ENCODE measurements around the gene MSRB1.
"Not testable (repeated sequence)": the region's sequence is repeated elsewhere in the genome, so short reads cannot be mapped to it uniquely, and the experiment has no call there.

The MSRB1 gene

GRCh38 chr16:1978476-1979120, 35.6 kb upstream of the MSRB1 start:
- DNase-seq (ENCODE audit: low read depth in 2 of 2): no peak

- no peak for DNase-seq (ENCODE audit: low read depth in 2 of 2)
These were observed 34.9 kb upstream of the MSRB1 start for GRCh38 chr16:1977875-1978268.

GRCh38 chr16:1976951-1977874, 34.2 kb upstream of the MSRB1 start:
- no peak for DNase-seq (ENCODE audit: low read depth in 2 of 2)

- no peak for DNase-seq (ENCODE audit: low read depth in 2 of 2)
These were observed 33.2 kb upstream of the MSRB1 start for GRCh38 chr16:1976216-1976520.

- no peak for DNase-seq (ENCODE audit: low read depth in 2 of 2)
These were observed 32.6 kb upstream of the MSRB1 start for GRCh38 chr16:1975432-1976215.

GRCh38 chr16:1974157-1975070, 31.4 kb upstream of the MSRB1 start:
- DNase-seq (ENCODE audit: low read depth in 2 of 2): no peak

GRCh38 chr16:1973461-1974156, 30.6 kb upstream of the MSRB1 start:
- no peak for DNase-seq (ENCODE audit: low read depth in 2 of 2)

- no peak for DNase-seq (ENCODE audit: low read depth in 2 of 2)
These were observed 29.5 kb upstream of the MSRB1 start for GRCh38 chr16:1972490-1972877.

GRCh38 chr16:1971796-1972489, 28.9 kb upstream of the MSRB1 start, which contains the start of gene TBL3:
TSS of gene TBL3 (plus strand) at chr16:1972053. CDS start at chr16:1972165, 112 bp downstream.
- peak; percentile 92 to 97 for DNase-seq (ENCODE audit: low read depth in 2 of 2)

- DNase-seq (ENCODE audit: low read depth in 2 of 2): no peak
These were observed 25.4 kb upstream of the MSRB1 start for GRCh38 chr16:1968146-1968953.

GRCh38 chr16:1966460-1966859, 23.5 kb upstream of the MSRB1 start, which contains the start of gene RNF151:
TSS of gene RNF151 (plus strand) at chr16:1966856. CDS start at chr16:1966882, 26 bp downstream.
- no peak for DNase-seq (ENCODE audit: low read depth in 2 of 2)

- no peak for DNase-seq (ENCODE audit: low read depth in 2 of 2)
These were observed 22.5 kb upstream of the MSRB1 start for GRCh38 chr16:1965396-1966001.

GRCh38 chr16:1964506-1965395, 21.8 kb upstream of the MSRB1 start, which contains the start of gene RPS2:
TSS of gene RPS2 (minus strand) at chr16:1964826. CDS start at chr16:1964625, 201 bp downstream.
- peak; percentile 95 to 97 for DNase-seq (ENCODE audit: low read depth in 2 of 2)

- DNase-seq (ENCODE audit: low read depth in 2 of 2): peak in 1 of 2 donors; percentile 29
These were observed 21.0 kb upstream of the MSRB1 start for GRCh38 chr16:1963806-1964505.

- DNase-seq (ENCODE audit: low read depth in 2 of 2): not testable (repeated sequence)
These were observed 19.5 kb upstream of the MSRB1 start for GRCh38 chr16:1962161-1963153.

GRCh38 chr16:1961651-1962067, 18.7 kb upstream of the MSRB1 start:
- no peak for DNase-seq (ENCODE audit: low read depth in 2 of 2)
